Astrocyte of the cerebellum (primary cell): ENCODE results near the gene RAB11FIP3.
"Not testable (repeated sequence)": the region's sequence is repeated elsewhere in the genome, so short reads cannot be mapped to it uniquely, and the experiment has no call there.

Experiments
- DNase-seq: peaks from one replicate; pipeline ENCODE4 v3.0.0-alpha.2; 2011; ENCODE audit warnings: low read depth
- H3K4me3 ChIP-seq: 2 replicates; pipeline ENCODE4 v1.5.1; 2011; ENCODE audit warnings: mild to moderate bottlenecking, low read depth, low read length, moderate library complexity
- in situ Hi-C: cut with HindIII; loops from 2 replicates; pipeline ENCODE4 v1.10.0; 2017; ENCODE audit warnings: low sequenced_read_pairs
- TF ChIP-seq, protein P1 (sequence below): IDR thresholded peaks from 2 replicates; pipeline ENCODE4 v1.5.1; 2012; ENCODE audit warnings: low read length, low read depth, moderate library complexity, mild to moderate bottlenecking; ENCODE audit errors: missing control alignments

RAB11FIP3 gene

DNA sequence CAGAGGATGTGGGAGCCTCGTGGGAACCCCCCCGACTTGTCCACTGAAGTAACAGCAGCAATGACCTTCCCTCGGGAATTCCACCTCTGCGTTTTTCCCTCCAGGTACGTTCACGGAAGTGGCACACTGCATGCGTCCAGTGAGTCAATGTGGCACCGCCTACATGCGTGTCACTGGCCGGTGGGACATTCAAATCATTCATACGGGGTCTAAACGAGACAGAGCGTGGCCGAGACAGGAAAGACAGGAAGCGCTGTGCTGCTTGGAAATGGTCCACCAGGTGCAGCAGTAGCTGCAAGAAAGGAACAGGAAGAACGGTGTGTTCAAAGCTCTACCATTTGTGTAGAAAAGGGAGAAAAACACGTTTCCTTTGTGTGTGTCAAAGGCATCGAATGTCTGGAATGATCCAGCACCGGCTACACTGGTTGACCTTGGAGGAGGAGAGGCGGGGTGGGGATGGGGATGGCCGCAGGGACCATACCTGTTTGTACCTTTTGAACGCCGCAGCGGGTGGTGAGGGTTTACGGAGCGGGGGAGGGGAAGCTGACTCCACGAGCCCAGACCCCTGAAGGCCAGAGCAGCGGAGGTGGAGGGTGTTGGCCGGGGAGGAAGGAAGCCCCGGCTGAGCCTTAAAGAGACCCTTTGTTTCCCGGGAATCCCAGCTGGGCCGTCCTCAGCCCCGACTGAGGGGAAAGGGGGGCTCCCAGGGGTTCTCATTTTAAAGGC lies 42.0 kb upstream of the RAB11FIP3 start:
- TF ChIP-seq, protein P1, sequence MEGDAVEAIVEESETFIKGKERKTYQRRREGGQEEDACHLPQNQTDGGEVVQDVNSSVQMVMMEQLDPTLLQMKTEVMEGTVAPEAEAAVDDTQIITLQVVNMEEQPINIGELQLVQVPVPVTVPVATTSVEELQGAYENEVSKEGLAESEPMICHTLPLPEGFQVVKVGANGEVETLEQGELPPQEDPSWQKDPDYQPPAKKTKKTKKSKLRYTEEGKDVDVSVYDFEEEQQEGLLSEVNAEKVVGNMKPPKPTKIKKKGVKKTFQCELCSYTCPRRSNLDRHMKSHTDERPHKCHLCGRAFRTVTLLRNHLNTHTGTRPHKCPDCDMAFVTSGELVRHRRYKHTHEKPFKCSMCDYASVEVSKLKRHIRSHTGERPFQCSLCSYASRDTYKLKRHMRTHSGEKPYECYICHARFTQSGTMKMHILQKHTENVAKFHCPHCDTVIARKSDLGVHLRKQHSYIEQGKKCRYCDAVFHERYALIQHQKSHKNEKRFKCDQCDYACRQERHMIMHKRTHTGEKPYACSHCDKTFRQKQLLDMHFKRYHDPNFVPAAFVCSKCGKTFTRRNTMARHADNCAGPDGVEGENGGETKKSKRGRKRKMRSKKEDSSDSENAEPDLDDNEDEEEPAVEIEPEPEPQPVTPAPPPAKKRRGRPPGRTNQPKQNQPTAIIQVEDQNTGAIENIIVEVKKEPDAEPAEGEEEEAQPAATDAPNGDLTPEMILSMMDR = no peak
- in situ Hi-C loops = no loop called here
- H3K4me3 ChIP-seq = no peak overlapping the region
- DNase-seq = no peak

DNA sequence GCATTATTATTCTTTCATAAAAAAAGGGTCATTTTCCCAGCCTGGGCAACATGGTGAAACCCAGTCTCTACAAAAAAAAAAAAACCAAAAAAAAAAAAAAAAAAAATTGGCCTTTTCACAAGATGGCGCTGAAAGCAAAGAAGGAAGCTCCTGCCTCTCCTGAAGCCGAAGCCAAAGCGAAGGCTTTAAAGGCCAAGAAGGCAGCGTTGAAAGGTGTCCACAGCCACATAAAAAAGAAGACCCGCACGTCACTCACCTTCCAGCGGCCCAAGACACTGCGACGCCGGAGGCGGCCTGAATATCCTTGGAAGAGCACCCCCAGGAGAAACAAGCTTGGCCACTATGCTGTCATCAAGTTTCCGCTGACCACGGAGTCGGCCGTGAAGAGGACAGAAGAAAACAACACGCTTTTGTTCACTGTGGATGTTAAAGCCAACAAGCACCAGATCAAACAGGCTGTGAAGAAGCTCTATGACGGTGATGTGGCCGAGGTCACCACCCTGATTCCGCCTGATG lies 38.8 kb upstream of the RAB11FIP3 start:
- TF ChIP-seq, protein P1 = no peak
- no peak for DNase-seq
- in situ Hi-C loops = no loop called here
- no peak overlapping the region for H3K4me3 ChIP-seq

DNA sequence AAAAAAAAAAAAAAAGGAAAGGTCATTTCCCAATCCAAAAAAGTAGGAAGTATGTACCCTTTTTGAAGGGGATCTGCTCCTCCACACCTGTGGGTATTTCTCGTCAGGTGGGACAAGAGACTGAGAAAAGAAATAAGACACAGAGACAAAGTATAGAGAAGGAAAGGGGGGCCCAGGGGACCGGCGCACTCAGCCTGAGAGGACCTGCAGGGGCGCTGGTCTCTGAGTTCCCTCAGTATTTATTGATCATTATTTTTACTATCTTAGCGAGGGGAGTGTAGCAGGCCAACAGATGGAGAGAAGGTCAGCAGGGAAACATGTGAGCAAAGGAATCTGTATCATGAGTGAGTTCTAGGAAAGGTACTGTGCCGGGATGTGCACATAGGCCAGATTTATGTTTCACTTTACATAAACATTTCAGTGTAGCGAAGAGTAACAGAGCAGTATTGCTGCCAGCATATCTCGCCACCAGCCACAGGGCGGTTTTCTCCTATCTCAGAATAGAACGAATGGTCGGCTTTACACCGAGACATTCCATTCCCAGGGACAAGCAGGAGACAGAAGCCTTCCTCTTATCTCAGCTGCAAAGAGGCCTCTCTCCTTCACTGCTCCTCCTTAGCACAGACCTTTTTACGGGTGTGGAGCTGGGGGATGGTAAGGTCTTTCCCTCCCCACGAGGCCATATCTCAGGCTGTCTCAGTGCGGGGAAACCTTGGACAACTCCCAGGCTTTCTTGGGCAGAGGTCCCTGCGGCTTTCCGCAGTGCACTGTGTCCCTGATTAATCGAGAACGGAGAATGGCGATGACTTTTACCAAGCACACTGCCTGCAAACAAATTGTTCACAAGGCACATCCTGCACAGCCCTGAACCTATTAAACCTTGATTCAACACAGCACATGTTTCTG lies 37.4 kb upstream of the RAB11FIP3 start:
- H3K4me3 ChIP-seq, DNase-seq, in situ Hi-C loops: not testable (repeated sequence)
- TF ChIP-seq, protein P1 = peak; percentile 22

DNA sequence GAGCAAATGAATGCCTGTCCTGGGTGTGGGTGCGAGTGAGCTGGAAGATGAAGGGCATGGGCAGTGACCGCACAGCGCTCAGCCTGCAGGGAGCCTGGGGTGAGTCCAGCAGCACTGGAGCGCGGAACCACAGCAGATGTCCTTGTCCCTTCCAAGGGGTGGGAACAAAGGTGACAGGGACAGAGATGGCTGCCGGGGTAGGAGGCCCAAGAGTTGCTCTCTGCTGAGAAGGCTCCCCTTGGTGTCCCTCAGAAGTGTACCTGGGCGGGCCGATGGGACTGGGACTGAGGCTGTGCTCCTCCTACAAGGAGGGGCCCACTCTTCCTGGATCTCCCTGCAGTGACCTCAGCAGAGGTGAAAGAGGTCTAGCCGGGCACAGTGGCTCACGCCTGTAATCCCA lies 36.1 kb upstream of the RAB11FIP3 start:
- H3K4me3 ChIP-seq = no peak overlapping the region
- in situ Hi-C loops = no loop called here
- TF ChIP-seq, protein P1 = no peak
- no peak for DNase-seq

DNA sequence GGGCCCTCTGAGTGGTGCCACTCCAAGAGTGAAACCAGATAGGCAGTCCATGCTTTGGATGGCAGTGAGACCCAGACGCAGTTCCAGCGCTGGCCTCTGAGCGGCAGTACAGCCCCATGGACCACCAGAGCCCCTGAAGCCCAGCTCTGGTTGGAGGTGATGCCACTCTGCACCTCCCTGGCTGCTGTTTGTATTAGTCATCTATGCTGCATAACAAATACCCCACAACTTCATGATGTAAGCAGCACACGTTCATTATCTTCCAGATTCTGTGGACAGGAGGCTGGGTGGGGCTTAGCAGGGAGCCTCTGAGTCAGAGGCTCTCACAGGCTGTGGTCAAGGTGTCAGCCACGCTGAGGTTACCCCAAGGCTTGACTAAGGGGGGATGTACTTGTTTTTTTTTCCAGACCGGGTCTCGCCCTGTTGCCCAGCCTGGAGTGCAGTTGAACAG lies 33.5 kb upstream of the RAB11FIP3 start:
- DNase-seq = peak; percentile 43
- H3K4me3 ChIP-seq = no peak overlapping the region
- in situ Hi-C loops = no loop called here
- TF ChIP-seq, protein P1 = peak; percentile 90

DNA sequence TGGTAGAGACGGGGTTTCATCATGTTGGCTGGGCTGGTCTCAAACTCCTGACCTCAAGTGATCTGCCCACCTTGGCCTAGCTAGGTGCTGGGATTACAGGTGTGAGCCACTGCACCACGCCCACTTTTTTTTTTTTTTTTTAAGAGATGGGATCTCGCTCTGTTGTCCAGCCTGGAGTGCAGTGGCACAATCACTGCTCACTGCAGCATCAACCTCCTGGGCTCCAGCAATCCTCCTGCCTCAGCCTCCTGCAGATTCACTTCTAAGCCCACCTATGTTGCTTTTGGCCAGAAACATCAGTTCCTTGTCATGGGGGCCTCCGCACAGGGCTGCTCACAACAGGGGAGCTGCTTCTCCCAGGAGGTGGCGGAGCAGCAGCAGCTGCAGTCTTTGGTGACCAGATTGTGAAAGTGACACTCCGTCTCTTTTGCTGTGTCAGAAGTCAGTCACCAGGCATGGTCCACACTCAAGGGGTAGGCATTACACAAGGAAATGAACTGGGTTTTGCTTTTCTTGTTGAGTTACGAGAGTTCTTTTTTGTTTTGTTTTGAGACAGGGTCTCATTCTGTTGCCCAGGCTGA lies 32.9 kb upstream of the RAB11FIP3 start:
- DNase-seq = no peak
- H3K4me3 ChIP-seq = no peak overlapping the region
- TF ChIP-seq, protein P1 = no peak
- in situ Hi-C loops = no loop called here
